Gastrocnemius medialis (tissue), 4 donors: ENCODE measurements around the gene MBNL2.

Experiments
- CTCF ChIP-seq, 5 experiments: fragments of 450-650 bp in 3 of 5; fragments of 200-600 bp in 2 of 5; sonication (generic) in 2 of 5; IDR thresholded peaks in 4 of 5; conservative IDR thresholded peaks in 1 of 5; 1 replicate in 4 of 5; 2 replicates in 1 of 5; pipeline ENCODE4 v1.5.1; 2016 to 2019; ENCODE audit warnings: antibody characterized with exemption in 5 of 5, mild to moderate bottlenecking in 3 of 5, moderate library complexity in 3 of 5
- POLR2A ChIP-seq, 2 donors: fragments of 450-650 bp; IDR thresholded peaks; one replicate each; pipeline ENCODE4 v1.6.1; 2017; ENCODE audit warnings: antibody characterized with exemption in 2 of 2, mild to moderate bottlenecking in 2 of 2, moderate library complexity in 2 of 2

GRCh38 chr13:97256343-97256783 is 34.2 kb downstream of the MBNL2 start:
- TF ChIP-seq CTCF (IDR thresholded peaks at IDR 0.05 in 4 of 5, conservative IDR thresholded peaks at IDR 0.05 in 1 of 5) = no peak
- TF ChIP-seq POLR2A (IDR thresholded peaks at IDR 0.05) = no peak
